Skeletal muscle cell (primary cell): ENCODE measurements around the gene FOXP1.

ENCODE experiments used
- DNase-seq: peaks from one replicate; pipeline ENCODE4 v3.0.0-alpha.2; 2010; ENCODE audit warnings: low read depth
- H3K4me3 ChIP-seq: 2 replicates; pipeline ENCODE4 v1.5.1; 2011; ENCODE audit warnings: low read depth, mild to moderate bottlenecking, control low read depth, low read length, moderate library complexity

FOXP1 gene

GRCh38 chr3:71421820-71422566 is 161.5 kb downstream of the FOXP1 start:
- no peak overlapping the region for H3K4me3 ChIP-seq
- no peak for DNase-seq

DNA sequence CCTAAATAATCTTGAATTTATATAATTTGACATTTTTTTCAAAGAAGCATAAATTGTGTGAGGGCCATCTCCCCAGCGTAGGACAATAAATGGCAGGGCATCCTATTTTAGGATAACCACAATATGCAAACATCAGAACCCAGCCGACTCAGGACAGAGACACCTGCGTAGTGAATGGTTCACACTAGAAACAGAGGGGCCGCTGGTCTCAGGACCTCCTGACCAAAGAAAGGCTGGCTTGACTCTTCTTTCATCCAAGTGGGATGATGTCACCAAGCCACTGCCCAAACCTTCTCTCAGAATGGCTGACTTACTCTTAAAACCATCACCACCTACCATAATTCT is 162.1 kb downstream of the FOXP1 start:
- no peak overlapping the region for H3K4me3 ChIP-seq
- DNase-seq: no peak

GRCh38 chr3:71419369-71419768 is 164.2 kb downstream of the FOXP1 start:
- H3K4me3 ChIP-seq: no peak overlapping the region
- DNase-seq: no peak

- DNase-seq: no peak
- H3K4me3 ChIP-seq: no peak overlapping the region
Measured at GRCh38 chr3:71417791-71418190, 165.7 kb downstream of the FOXP1 start.

DNA sequence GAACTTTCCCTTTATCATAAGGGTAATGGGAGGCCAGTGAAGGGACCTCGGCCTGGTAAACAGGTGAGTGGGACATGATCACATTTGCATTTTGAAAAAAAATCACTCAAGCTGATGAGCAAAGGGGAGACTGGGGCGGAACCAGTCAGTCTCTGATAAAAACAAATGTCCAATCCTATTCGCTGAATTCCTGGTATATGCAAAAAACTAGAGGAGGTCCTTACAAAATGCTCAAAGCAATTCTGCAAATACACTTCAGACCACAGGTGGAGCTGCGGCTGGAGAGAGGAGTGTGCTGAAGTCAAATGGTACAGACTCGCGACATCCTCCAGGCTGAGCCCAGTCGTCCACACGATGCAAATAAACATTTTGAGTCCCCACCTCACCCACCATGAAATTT is 166.7 kb downstream of the FOXP1 start:
- no peak overlapping the region for H3K4me3 ChIP-seq
- DNase-seq: no peak

DNA sequence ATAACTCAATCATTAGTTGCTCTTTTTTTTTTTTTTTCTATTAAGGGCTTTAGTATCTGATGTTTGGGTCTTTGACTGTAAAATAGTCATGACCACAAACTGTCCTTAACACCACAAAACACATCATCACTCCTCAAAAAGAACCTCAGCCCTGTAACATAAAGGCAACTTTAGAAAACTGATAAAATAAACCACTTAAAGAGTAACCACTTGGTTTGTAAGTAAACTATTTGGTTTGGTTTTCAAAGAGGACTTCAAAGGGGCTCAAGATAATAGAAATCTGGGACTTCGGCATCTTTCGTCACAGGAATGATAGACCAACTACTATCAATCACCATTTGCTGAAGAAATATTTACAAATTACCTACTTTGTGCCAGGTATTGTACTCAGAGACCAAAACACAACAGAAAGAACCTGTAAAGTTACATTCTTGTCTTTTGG is 167.8 kb downstream of the FOXP1 start:
- no peak for DNase-seq
- H3K4me3 ChIP-seq: no peak overlapping the region

DNA sequence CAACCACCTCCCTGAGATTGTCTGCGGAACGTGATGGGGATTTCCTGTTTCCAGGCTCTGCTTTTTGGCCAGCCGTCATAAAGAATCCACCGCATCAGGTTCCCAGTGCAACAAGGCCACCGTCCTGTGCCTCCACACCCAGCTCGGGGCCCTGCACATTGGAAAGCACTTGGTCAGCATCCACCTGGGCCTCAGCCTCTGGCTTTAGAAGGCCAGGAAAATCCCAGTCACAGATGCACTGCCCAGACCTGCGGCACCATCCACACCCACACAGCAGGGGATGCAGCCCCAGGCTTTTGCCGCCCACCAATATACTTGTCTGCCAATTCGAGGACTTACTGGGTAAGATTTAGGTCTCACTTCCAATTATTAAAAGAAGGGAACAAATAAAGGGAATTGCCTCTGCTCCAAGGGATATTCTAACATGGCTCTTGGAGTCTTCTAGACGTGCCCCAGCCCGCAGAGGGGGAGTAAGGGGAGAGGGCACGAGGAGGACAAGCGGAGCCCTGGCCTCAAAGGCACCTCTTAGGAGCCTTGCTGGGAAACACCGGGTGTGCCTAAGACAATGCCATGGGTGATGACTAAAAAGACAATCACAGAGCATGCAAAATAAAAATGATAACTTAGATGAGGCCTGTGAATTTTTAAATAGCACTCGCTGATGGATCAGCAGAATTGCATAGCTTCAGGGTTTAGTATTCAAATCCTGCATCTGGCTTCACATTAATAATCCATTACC is 169.2 kb downstream of the FOXP1 start:
- no peak for DNase-seq
- no peak overlapping the region for H3K4me3 ChIP-seq

DNA sequence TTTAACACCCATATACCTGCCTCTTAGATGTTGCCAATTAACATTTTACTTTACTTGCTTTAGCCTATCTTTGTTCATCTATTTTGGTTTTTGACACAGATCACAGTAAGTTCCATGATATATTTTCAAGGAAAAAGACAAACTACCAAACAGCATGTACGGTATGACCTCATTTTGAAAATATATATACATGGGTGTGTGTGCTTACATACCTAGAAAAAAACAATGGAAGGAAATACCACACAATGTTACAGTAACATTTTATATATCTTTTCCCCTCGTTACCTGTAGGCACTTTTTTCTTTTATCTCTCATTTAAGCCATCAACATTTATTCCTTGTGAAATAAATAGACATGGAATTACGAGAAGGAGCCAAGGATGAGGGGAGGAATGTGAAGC is 170.0 kb downstream of the FOXP1 start:
- DNase-seq: no peak
- no peak overlapping the region for H3K4me3 ChIP-seq

DNA sequence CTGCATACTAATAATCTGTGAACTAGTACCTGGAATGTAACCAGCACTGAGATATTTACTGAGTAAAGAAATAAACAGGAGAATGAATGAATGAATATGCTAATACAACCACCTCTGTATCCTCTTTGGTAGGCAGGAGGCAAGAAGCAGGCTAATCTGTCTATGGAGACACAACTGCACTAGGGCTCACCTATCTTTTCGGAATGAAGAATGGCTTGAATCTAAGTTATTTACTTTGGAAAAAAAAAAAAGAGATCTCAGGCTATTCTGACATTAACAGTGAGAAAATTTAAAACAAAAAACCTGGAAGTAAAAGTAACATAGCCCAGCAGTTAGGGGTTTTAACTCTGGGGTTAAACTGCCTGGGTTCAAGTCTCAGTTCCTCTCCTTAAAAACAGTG is 174.2 kb downstream of the FOXP1 start:
- no peak overlapping the region for H3K4me3 ChIP-seq
- no peak for DNase-seq

DNA sequence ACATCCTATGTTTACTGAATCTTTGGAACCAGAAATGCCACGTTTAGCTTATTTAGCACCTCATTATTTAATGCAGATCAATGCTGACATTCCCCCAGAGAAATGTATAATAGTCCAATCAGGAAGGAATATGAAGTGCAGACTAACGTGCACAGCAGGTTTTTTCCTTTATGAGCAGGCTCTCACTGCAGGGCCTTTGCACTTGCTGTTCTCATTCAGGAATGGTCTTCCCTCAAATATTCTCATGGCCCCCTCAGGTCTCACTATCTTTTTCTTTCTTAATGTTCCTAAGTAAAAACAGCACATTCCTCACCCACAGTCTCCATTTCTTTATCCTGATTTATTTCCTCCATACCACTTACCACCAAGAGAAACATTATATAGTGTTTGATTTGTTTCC is 174.6 kb downstream of the FOXP1 start:
- H3K4me3 ChIP-seq: no peak overlapping the region
- DNase-seq: no peak

DNA sequence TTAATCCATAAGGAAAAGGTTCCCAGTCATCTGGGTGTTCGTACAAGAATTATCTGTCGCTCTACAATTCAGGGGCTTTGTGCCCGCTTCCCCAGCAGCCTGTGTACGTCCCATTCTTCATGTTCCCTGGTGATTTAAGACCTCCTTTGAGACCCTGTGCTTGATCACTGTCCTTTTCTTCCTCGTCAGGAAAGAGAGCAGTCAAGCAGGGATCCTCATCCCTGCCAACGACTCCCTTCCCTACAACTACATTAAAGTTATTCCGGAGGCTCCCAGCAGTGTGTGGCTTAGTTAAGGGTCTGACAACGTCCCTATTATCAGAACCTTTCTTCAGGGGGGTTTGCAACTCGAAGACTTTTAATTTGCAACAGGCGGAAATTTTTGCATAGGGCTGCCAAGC is 175.7 kb downstream of the FOXP1 start:
- DNase-seq: no peak
- H3K4me3 ChIP-seq: no peak overlapping the region

GRCh38 chr3:71406972-71407810 is 176.3 kb downstream of the FOXP1 start:
- DNase-seq: no peak

GRCh38 chr3:71402911-71403310 is 180.6 kb downstream of the FOXP1 start:
- no peak for DNase-seq
- no peak overlapping the region for H3K4me3 ChIP-seq

More at GRCh38 chr3:71406972-71407810, 176.3 kb downstream of the FOXP1 start:
- no peak overlapping the region for H3K4me3 ChIP-seq

DNA sequence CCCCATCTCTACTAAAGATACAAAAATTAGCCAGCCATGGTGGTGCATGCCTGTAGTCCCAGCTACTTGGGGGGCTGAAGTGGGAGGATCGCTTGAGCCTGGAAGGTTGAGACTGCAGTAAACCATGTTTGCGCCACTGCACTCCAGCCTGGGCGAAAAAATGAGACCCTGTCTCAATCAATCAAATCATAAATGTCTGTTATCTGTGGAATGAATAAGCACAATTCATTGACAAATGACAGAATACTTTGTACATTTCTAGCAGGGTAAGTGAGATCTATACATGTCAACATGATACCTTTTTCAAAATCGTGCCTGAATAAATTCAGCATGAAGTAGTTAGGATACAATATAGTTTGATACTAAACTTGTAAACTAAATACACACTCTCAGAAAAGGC is 181.2 kb downstream of the FOXP1 start:
- no peak overlapping the region for H3K4me3 ChIP-seq
- no peak for DNase-seq

GRCh38 chr3:71401695-71402231 is 181.8 kb downstream of the FOXP1 start:
- no peak overlapping the region for H3K4me3 ChIP-seq
- DNase-seq: no peak

- DNase-seq: no peak
- H3K4me3 ChIP-seq: no peak overlapping the region
Measured at GRCh38 chr3:71400986-71401451, 182.5 kb downstream of the FOXP1 start.

- no peak overlapping the region for H3K4me3 ChIP-seq
- no peak for DNase-seq
Measured at GRCh38 chr3:71399478-71399877, 184.1 kb downstream of the FOXP1 start.

DNA sequence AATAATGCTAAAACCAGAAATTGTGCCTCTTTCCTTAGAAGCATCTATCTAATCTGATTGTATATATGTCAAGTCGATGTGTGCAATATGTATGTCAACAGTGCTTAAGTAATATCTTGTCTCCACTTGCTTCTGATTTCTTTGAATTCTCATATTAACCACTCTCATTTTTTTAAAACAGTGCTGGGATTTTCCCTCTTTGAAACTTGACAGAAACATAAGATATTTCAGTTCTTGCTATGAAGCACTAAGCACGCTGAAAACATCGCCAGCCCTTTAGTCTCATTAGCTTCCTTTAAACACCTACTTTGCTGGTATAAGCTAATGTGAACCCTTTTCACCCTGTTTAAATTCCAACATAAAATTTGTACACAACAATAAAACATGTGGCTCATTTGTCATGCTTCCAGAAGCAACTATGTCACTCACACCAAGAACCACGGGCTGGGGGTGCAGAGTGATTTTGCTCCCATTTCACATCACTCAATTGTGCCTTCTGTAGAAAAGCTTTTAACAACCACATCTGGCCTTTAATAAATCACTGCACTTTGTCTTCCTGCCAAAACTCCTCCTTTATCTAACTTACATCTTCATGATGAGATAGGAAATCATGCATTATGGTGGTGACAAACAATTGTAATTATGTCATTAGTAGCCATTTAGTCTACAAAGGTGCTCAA is 185.2 kb downstream of the FOXP1 start:
- no peak for DNase-seq
- H3K4me3 ChIP-seq: no peak overlapping the region

- DNase-seq: no peak
- no peak overlapping the region for H3K4me3 ChIP-seq
Measured at GRCh38 chr3:71397726-71398125, 185.8 kb downstream of the FOXP1 start.
